ENCODE measurements around the gene JUP. TPM values are rescaled to one million over a fixed set of nuclear protein-coding genes. Genes with fewer than 3 reads are reported as not detected.

Gene JUP
- total and polyA plus RNA-seq, 4 donors: 39.1 to 56.0 (median 44.2) TPM

GRCh38 chr17:41751288-41751687 is 35.2 kb downstream of the JUP start:
- Histone ChIP-seq H3K9ac (ENCODE audit: low read depth in 1 of 2, low read length in 2 of 2) (no peak overlapping the region), H3K9me3 (ENCODE audit: control insufficient read depth in 4 of 4, low read length in 3 of 4) (no peaks in the 10 kb centered on the region), H3K4me1 (ENCODE audit: control insufficient read depth in 4 of 4, insufficient read depth in 4 of 4, low read length in 3 of 4) (no peaks in the 10 kb centered on the region), H3K27me3 (ENCODE audit: control insufficient read depth in 4 of 4, insufficient read depth in 4 of 4, low read length in 3 of 4) (no peaks in the 10 kb centered on the region), H3K4me3 (ENCODE audit: low read depth in 1 of 3, low read length in 3 of 3) (no peak overlapping the region), H3K27ac (ENCODE audit: low read depth in 1 of 2, low read length in 2 of 2) (no peak overlapping the region), H3K36me3 (ENCODE audit: control insufficient read depth in 4 of 4, insufficient read depth in 3 of 4, low read depth in 1 of 4, low read length in 3 of 4) (peaks cover 4 to 17% (median 11%) of the 10 kb centered on the region in 4 donors)
- TF ChIP-seq GABPA (IDR thresholded peaks at IDR 0.05 in 1 of 2, conservative IDR thresholded peaks at IDR 0.05 in 1 of 2) (no peak), JUND (IDR thresholded peaks at IDR 0.05) (no peak), FOXA2 (IDR thresholded peaks at IDR 0.05) (no peak), EGR1 (IDR thresholded peaks at IDR 0.05; ENCODE audit: low read depth in 2 of 2) (no peak), TAF1 (conservative IDR thresholded peaks at IDR 0.05) (no peak), CTCF (IDR thresholded peaks at IDR 0.05; ENCODE audit: low read depth, low read length, missing input control) (no peak), HNF4G (IDR thresholded peaks at IDR 0.05) (no peak), NR2F2 (IDR thresholded peaks at IDR 0.05) (no peak), YY1 (IDR thresholded peaks at IDR 0.05) (no peak), REST (IDR thresholded peaks at IDR 0.05) (no peak), RXRA (IDR thresholded peaks at IDR 0.05) (no peak), SP1 (IDR thresholded peaks at IDR 0.05) (no peak), RAD21 (IDR thresholded peaks at IDR 0.05) (no peak)
- TF ChIP-seq, protein P1, sequence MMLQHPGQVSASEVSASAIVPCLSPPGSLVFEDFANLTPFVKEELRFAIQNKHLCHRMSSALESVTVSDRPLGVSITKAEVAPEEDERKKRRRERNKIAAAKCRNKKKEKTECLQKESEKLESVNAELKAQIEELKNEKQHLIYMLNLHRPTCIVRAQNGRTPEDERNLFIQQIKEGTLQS (IDR thresholded peaks at IDR 0.05): no peak
- TF ChIP-seq, protein P2, sequence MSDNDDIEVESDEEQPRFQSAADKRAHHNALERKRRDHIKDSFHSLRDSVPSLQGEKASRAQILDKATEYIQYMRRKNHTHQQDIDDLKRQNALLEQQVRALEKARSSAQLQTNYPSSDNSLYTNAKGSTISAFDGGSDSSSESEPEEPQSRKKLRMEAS (IDR thresholded peaks at IDR 0.05): no peak
- no peak for DNase-seq (ENCODE audit: low spot score)
- WGBS: 97% methylated on average over 3 of the region's 3 CpGs

- no peak for TF ChIP-seq ZBTB33 (IDR thresholded peaks at IDR 0.05)
- TF ChIP-seq RAD21 (IDR thresholded peaks at IDR 0.05): no peak
- no peak for TF ChIP-seq SP1 (IDR thresholded peaks at IDR 0.05)
- no peak for TF ChIP-seq FOXA1 (IDR thresholded peaks at IDR 0.05)
- TF ChIP-seq, protein P1 (IDR thresholded peaks at IDR 0.05): no peak
- TF ChIP-seq REST (IDR thresholded peaks at IDR 0.05): no peak
- no peak for TF ChIP-seq CTCF (IDR thresholded peaks at IDR 0.05; ENCODE audit: low read depth, low read length, missing input control)
- TF ChIP-seq JUND (IDR thresholded peaks at IDR 0.05): no peak
- Histone ChIP-seq H3K27ac (ENCODE audit: low read depth in 1 of 2, low read length in 2 of 2) (no peak overlapping the region), H3K4me3 (ENCODE audit: low read depth in 1 of 3, low read length in 3 of 3) (no peak overlapping the region), H3K9me3 (ENCODE audit: control insufficient read depth in 4 of 4, low read length in 3 of 4) (no peaks in the 10 kb centered on the region), H3K9ac (ENCODE audit: low read depth in 1 of 2, low read length in 2 of 2) (no peak overlapping the region), H3K4me1 (ENCODE audit: control insufficient read depth in 4 of 4, insufficient read depth in 4 of 4, low read length in 3 of 4) (no peaks in the 10 kb centered on the region), H3K27me3 (ENCODE audit: control insufficient read depth in 4 of 4, insufficient read depth in 4 of 4, low read length in 3 of 4) (no peaks in the 10 kb centered on the region), H3K36me3 (ENCODE audit: control insufficient read depth in 4 of 4, insufficient read depth in 3 of 4, low read depth in 1 of 4, low read length in 3 of 4) (peaks cover 4 to 14% (median 8%) of the 10 kb centered on the region in 4 donors)
- WGBS: 84% methylated on average over 4 of the region's 4 CpGs
- DNase-seq (ENCODE audit: low spot score): no peak
Measured at GRCh38 chr17:41750862-41751261, 35.6 kb downstream of the JUP start.
